Head of caudate nucleus (tissue), 42 donors: Measurements from ENCODE around the gene DNM2.
"Not testable (repeated sequence)": the region's sequence is repeated elsewhere in the genome, so short reads cannot be mapped to it uniquely, and the experiment has no call there.

Experiments
- DNase-seq, 42 donors: peaks; one replicate each; pipeline versions ENCODE4 v3.0.0 to v3.0.0-alpha.2; 2020 to 2021; ENCODE audit warnings: mixed read lengths in 7 of 42
- intact Hi-C: fragments of 100-400 bp; cut with DNase I; formaldehyde crosslinking; loops from one replicate; pipeline ENCODE4 v1.15.0; 2022

DNM2 gene

DNA sequence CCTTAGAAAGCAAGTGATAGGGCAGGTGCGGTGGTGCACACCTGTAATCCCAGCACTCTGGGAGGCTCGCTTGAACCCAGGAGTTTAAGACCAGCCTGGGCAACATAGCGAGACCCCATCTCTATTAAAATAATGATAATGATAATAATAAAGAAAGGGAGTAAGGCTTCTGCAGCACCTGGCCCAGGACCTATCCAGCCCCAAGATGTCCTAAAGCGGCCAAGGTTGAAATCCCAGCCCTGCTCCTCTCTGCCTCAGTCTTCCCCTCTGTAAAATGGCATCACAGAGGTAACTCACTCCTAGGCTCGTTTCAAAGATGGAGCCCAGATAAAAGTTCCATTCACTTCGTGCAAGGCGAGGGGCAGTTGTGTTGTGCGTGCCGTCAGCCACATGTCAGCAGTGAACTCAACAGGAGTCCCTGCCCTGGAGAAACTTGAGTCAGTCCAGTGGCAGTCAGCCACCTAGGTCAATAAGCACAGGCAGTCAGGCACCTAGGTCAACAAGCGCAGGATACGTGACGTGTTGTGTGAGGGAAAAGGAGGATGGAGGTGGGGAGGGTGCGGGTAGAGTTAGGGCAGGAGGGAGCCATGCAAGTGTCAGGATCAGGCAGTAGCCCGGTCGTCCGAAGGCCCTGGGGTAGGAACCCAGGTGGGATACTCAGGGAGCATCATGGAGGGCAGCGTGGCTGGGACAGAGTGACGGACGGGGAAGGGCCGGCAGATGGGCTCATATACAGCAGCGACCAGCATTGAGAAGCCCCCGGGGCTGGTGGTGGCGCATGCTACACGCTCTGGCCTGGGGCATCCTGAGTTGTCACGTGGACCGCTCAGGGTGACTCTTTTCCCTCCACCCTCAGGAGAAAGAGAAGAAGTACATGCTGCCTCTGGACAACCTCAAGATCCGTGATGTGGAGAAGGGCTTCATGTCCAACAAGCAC lies 101.5 kb downstream of the DNM2 start:
- no peak for DNase-seq
- intact Hi-C loops, result no loop called here

DNA sequence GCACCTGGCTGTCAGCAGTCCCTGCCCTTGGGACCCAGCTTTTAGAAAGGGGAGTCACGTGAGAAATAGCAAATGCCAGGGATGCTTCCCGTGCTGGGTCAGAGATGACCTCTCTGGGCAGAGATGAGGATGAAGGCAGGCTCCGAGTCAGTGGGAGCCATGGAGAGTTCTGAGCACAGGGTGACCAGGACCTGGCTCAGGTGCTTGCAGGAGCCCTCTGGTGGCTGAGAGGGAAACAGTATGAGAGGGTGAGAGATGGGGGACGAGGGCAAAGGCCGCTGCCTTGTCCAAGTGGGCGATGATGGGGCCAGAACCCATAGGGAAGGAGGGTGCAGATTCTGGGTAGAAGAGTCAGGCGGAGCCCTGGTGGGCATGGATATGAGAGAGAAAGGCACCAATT lies 102.3 kb downstream of the DNM2 start:
- no peak for DNase-seq
- intact Hi-C loops, result no loop called here

DNA sequence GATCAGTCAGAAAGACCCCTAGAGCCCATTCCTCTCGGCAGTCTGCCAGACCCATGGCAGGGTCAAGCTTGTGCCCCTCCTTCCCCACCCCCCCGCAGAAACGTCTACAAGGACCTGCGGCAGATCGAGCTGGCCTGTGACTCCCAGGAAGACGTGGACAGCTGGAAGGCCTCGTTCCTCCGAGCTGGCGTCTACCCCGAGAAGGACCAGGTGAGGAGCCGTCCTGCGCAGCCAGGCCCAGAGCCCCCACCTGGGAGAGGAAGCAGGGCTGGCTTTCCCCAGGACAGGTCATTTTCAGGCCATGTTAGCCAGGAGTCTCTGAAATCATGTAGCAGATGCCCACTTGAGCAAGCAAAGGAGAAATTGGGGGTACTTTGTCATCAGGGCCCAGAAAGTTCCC lies 105.8 kb downstream of the DNM2 start:
- no peak for DNase-seq
- intact Hi-C loops, result no loop called here

DNA sequence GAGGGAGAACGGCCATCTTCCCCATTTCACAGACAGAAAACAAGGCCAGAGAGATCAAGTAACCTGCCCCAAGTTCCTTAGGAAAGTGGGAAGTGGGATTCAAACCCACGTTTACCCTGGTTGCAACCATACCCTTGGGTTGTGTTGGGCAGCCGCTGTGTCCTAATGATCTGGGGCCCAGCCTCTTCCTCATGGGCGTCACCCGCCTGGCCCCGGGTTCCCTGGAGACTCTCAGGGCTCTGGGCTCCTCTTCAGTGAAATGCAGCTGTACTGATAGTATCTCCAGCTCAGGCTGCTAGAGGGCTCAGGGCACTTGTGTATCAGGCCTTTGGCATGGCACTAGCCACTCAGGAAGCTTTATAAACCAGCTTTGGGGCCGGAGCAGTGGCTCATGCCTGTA lies 108.4 kb downstream of the DNM2 start:
- DNase-seq, result no peak
- intact Hi-C loops, result no loop called here

DNA sequence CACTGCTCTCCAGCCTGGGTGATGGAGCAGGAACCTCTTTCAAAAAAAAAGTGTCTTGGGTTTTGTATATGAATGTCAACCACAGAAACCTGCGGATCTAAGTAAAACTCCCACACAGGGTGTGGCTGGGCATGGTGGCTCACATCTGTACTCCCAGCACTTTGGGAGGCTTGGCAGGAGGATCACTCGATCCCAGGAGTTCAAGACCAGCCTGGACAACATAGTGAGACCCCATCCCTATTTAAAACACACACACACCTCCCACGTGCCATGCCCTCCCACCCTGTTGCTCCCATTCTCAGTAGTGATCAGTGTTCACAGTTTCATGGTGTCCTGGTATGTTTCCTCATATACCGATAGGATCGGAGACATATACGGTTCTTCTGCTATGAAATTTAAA lies 109.0 kb downstream of the DNM2 start:
- DNase-seq, result peak in 1 of 42 donors; percentile 9
- intact Hi-C loops, result no loop called here

DNA sequence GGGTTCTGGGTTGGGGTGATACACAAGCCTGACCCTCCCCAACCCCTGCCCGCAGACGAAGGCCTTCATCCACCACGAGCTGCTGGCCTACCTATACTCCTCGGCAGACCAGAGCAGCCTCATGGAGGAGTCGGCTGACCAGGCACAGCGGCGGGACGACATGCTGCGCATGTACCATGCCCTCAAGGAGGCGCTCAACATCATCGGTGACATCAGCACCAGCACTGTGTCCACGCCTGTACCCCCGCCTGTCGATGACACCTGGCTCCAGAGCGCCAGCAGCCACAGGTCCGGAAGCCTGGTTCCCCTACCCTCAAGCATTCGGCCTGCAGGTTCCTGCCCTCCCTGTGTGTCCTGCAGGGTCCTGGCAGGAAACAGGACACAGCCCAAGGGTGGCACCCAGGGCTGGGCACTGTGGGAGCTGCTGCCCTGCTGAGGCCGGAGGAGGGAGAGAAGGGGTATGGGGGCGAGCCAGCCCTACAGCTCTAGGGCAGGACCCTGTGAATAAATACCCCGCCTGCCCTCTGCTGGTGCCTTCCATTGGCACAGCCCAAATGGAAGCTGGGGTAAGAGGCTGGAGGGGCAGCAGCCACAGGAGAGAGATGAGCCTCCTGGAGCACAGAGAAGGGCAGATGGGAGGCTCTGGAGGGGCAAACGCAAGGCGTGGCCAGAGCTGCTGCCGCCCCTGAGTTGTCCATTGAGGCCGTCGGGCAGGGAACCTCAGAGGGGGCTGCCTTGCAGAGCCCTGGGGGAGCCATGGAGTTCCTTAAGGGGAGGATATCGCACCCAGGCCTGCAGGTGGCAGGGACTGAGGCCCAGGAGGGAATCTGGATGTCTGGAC lies 111.3 kb downstream of the DNM2 start:
- intact Hi-C loops, result no loop called here
- DNase-seq, result peak in 2 of 42 donors; percentile 6 to 42

DNA sequence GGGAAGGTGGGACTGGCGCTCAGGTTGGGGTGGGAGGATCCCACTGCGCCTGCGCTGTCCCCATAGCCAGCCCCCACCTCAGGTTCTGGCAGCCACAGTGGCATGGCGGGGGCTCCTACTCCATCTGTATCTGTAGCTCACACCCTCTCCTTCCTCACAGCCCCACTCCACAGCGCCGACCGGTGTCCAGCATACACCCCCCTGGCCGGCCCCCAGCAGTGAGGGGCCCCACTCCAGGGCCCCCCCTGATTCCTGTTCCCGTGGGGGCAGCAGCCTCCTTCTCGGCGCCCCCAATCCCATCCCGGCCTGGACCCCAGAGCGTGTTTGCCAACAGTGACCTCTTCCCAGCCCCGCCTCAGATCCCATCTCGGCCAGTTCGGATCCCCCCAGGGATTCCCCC lies 112.1 kb downstream of the DNM2 start:
- intact Hi-C loops, result loop anchor here (10.0 kb wide), 1 partner anchor 115 kb away; the partner anchor contains the start of gene DNM2
- no peak for DNase-seq

DNA sequence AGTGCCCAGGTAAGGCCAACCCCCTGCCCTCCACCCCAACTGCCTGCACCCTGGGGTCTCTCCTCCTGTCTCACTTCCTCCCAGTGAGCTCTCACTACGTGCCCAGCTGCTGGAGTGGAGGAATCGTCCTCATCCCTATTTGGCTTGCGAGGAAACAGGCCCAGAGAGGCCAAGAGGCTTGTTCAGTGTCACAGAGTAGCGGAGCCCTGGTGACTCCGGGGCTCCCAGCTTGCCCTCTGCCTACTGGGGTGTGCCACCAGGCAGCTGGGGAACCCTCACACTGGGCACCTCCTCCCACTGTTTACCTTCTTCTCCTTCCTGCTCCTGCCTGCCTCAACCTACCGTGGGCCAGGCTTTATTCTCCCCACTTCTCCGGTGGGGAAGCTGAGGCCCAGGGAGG lies 112.5 kb downstream of the DNM2 start:
- no peak for DNase-seq
- intact Hi-C loops, result loop anchor here (10.0 kb wide), 1 partner anchor 116 kb away; the partner anchor contains the start of gene DNM2

DNA sequence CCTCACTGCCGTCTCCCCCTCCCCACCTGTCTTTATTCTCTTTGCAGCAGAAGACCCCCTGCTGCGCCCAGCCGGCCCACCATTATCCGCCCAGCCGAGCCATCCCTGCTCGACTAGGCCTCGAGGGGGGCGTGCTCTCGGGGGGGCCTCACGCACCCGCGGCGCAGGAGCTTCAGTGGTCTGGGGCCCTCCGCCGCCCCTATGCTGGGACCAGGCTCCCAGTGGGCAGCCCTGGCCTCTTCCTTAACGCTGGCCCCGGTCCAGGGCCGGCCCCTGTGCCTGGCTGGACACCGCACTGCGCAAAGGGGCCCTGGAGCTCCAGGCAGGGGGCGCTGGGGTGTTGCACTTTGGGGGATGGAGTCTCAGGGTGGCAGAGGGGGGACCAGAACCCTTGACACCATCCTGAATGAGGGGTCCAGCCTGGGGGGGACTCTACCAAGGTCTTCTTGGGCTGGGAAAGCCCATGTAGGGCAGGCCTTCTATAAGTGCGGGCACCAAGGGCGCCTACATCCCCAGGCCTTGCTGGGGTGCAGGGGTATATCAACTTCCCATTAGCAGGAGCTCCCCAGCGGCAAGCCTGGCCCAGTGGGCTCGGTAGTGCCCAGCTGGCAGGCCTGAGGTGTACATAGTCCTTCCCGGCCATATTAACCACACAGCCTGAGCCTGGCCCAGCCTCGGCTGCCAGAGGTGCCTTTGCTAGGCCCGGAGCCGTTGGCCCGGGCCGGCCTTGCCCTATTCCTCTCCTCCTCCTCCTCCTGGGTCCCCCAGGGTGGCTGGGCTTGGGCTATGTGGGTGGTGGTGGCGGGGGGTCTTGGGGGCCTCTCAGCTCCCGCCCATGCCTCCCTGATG lies 113.3 kb downstream of the DNM2 start:
- no peak for DNase-seq
- intact Hi-C loops, result loop anchor here (10.0 kb wide), 1 partner anchor 116 kb away; the partner anchor contains the start of gene DNM2

DNA sequence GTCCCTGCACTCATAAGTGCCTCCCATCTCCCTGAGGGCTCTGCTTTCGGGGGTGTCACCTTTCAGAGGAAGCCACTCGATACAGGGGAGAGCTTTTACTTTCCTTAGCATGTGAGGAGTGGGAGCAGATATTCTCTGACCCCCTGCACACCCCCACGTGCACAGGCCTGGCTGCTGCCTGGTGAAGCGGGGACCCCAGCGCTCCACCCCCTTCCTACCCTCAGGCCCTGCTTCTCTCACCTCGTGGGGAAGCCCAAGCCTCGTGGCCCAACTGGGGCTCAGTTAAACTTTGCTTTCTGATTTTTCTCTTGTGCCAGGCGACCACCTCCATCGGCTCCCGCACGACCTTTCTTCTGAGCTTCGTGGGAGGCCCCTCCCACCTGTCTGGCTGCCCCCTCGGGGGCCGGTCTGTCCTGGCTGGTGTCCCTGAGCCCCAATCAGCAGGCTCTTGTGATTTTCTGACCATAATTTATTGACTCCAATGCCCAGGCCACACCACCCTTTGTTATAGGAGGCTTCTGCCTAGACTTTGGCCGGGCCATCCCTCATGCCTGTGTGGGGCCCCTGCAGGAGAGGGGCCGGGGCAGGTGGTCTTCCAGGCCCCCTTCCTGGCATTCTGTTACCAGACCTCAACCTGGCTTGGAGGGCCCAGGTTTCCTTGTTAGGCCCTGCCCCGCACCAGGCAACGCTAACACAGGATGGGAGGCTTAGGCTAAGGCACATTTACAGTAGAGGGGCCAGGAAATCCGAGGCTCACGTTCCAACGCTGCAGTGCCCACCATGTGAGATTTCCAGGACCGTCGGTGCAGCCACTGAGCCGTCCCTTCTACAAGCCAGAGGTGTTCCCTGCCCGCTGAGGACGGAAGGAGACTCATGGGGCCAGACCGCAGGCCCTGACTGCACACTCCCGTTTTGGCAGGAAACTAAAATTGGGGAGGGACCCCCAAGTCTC lies 114.4 kb downstream of the DNM2 start:
- DNase-seq, result peak in 2 of 42 donors; percentile 12 to 35
- intact Hi-C loops, result loop anchor here (10.0 kb wide), 1 partner anchor 117 kb away; the partner anchor contains the start of gene DNM2

DNA sequence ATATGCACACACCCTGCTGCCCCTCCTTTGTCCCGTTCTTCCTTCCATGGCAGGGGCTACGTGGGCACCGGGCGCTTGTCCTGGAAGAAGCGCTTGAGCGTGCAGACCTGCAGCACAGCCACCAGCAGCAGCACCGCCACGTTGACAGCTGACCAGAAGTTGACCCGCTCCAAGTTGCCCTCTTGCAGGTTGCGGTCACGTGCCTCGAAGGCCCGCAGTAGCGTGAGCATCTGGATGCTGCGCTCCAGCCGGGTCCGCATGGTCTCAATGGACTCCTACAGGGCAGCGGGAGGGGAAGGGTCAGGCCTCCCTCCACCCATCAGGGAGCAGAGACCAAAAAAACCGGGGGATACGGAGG lies 115.0 kb downstream of the DNM2 start:
- intact Hi-C loops, result loop anchor here (10.0 kb wide), 1 partner anchor 118 kb away; the partner anchor contains the start of gene DNM2
- peak in 1 of 42 donors; percentile 15 for DNase-seq

DNA sequence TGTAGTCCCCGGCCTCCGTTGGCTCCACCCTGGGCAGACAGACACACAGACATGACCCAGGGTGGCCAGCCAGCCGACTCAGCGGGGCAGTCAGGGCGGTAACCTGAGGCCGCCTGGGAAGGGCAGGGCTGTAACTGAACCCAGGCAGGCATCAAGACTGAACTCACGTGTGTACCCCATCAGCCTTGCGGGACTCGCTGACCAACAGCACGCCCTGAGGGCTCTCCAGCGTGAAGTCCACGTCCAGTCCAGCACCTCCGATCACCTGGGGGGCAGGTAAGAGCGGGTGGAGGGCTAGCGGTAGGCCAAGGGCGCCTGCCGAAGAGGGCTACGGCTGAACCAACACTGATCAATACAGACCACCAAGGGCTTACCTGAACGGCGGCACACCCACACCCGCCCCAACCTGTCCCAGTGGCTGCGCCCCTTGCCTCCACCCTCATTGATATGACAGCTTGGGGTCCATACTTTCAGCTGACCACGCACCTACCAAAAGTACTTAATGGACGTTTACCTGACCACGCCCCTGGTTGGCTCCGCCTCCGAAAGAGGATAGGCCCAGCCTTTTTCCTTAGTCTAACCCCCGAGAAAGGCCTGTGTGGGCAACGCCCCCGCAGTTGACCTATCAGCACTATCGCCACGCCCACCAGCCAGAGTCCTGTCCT lies 117.3 kb downstream of the DNM2 start:
- intact Hi-C loops, result loop anchor here (10.0 kb wide), 1 partner anchor 120 kb away; the partner anchor contains the start of gene DNM2
- peak in 11 of 42 donors; percentile 9 to 40 (median 27) for DNase-seq

DNA sequence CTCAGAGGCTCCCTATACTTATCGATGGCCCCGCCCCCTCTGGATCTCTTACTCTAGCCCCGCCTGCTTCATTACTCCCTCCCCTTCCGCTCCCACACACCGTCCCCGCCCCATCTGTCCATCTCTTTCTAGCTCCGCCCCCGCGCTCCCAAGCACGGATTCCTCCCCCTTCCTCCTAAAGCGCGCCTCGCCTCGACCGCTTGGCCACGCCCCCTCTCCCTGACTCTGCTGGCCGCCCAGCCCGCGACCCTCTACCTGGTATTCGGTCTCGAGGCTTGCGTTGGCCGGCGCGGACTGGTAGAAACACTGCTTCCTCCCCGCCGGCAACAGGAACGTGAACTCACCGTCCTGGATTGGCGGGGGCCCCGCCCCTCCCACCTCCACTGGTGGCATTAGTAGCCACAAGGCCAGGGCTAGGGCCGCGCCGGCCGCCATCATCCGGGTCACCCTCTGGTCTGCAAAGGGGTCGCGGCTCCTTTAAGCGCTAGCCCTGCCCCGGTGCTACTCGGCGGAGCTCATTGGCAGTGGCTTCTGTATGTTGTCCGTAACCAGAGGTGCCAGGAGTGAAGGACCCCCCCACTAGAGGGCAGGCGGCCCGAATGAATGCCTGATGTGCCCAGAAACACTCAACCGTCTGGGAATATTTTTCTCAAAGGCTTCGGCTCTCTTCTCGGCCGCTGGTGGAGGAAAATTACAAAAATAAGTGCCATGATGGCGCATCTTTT lies 118.0 kb downstream of the DNM2 start, which contains the start of gene TMED1:
Gene TMED1, minus strand, starts transcription at position 459 of the 725 bp plus-strand sequence. Its CDS starts 21 bp downstream, at position 438.
- DNase-seq, result peak; percentile 94 to 100 (median 99)
- intact Hi-C loops, result loop anchor here (10.0 kb wide), 1 partner anchor 121 kb away; the partner anchor contains the start of gene DNM2

DNA sequence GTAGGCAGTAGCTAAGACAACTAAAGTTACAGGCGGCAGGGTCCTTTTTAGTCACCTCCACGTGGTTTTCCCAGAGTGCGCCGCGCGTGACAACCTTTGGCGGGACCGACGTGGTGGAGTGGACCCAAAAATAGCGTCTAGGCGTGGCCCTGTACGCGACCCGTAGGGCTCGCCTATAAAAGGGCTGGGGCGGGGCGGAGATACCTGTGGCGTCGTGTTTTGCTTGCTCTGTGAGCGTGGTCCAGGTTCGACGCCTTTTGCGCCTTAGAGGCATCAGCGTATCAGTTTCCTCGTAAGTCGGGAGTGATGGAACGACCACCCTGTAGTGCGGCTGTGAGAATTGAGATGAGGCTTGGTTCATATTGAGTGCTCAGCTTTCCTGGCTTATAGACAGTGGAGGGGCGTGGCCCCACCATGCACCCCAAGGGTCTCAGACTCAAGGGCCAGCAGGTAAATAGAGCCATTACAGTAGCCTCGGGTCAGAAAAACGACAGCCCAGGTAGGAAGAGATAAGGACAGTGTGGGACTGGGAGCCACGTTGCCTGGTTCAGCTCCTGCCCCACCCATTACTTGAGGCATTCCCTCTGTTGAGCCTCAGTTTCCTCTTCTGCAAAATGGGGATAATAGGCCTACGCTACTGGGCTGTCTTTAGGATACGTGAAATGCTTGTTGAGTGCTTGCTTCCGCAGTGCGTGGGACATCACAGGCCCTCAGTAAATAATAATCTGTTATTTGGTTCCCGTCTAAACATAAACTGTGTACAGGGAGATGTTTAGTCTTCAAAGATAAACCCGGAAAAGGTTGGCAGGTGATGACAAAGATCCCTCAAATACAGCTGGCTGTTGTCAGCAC lies 118.8 kb downstream of the DNM2 start:
- intact Hi-C loops, result loop anchor here (10.0 kb wide), 1 partner anchor 122 kb away; the partner anchor contains the start of gene DNM2
- DNase-seq, result peak in 40 of 42 donors; percentile 75 to 94 (median 86)

DNA sequence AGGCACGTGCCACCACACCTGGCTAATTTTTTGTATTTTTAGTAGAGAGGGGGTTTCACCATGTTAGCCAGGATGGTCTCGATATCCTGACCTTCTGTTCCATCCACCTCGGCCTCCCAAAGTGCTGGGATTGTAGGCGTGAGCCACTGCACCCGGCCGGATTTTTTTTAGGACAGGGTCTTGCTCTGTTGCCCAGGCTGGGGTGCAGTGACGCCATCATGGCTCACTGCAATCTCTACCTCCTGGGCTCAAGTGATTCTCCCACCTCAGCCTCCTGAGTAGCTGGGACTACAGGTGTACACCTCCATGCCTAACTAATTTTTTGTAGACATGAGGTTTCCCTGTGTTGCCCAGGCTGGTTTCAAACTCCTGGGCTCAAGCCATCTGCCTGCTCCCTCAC lies 119.8 kb downstream of the DNM2 start:
- intact Hi-C loops, result loop anchor here (10.0 kb wide), 1 partner anchor 123 kb away; the partner anchor contains the start of gene DNM2
- DNase-seq, result not testable (repeated sequence)
